A549 (cell line): ENCODE data around the gene TTLL13. TPM values are rescaled to one million over a fixed set of nuclear protein-coding genes. Genes with fewer than 3 reads are reported as not detected.
A peak's percentile ranks its signal among the peaks of the same experiment; 100 is the strongest.
"Not testable (repeated sequence)": the region's sequence is repeated elsewhere in the genome, so short reads cannot be mapped to it uniquely, and the experiment has no call there.

Experiments
- ATAC-seq, 2 experiments: fragments of 200-7000 bp in 1 of 2; fragments of >200 bp in 1 of 2; cut with Nextera tagmentation in 1 of 2; cut with Tn5 transposase in 1 of 2; 3 replicates each; pipeline versions ENCODE4 v1.8.0 to v1.9.1; 2018 to 2020; ENCODE audit warnings: mild to moderate bottlenecking in 1 of 2, moderate library complexity in 1 of 2
- CTCF ChIA-PET: fragments of 300-600 bp; sonication (Branson Sonifier 250); formaldehyde crosslinking; extraction: SDS; loops from one replicate; lab custom pipeline; 2021; ENCODE audit warnings: antibody characterized with exemption, inconsistent platforms; lab: Yijun Ruan, JAX
- POLR2A ChIA-PET: fragments of 350-600 bp; formaldehyde crosslinking; extraction: SDS; loops from one replicate; lab custom pipeline; 2021; ENCODE audit warnings: antibody characterized with exemption, inconsistent platforms; lab: Yijun Ruan, JAX
- DNase-seq, 2 experiments: peaks; one replicate each; pipeline versions ENCODE4 v3.0.0 to v3.0.0-alpha.2; 2011 to 2016; ENCODE audit warnings: low read depth in 1 of 2, low spot score in 1 of 2
- FAIRE-seq: peaks from 2 replicates; lab custom pipeline; 2011; peaks lifted over from hg19 to GRCh38; lab: Jason Lieb, UNC
- H3K27ac ChIP-seq, 2 experiments: fragments of >200 bp; sonication (Bioruptor Twin); formaldehyde crosslinking; 3 replicates each; pipeline ENCODE4 v1.5.1; 2016 to 2017
- H3K4me1 ChIP-seq: fragments of >200 bp; sonication (Bioruptor Twin); formaldehyde crosslinking; 3 replicates; pipeline ENCODE4 v1.6.1; 2016
- H3K4me2 ChIP-seq: fragments of >200 bp; sonication (Bioruptor Twin); formaldehyde crosslinking; 3 replicates; pipeline ENCODE4 v1.6.1; 2016
- H3K4me3 ChIP-seq: fragments of >200 bp; sonication (Bioruptor Twin); formaldehyde crosslinking; 3 replicates; pipeline ENCODE4 v1.5.1; 2016
- H3K9me3 ChIP-seq: fragments of >200 bp; sonication (Bioruptor Twin); formaldehyde crosslinking; 3 replicates; pipeline ENCODE4 v1.6.1; 2016
- CTCF ChIP-seq: fragments of >200 bp; sonication (Bioruptor Twin); formaldehyde crosslinking; IDR thresholded peaks from 3 replicates; pipeline ENCODE4 v1.5.1; 2016
- E2F6 ChIP-seq: IDR thresholded peaks from 2 replicates; pipeline ENCODE4 v1.6.1; 2012; ENCODE audit warnings: low read depth, borderline replicate concordance
- EHF ChIP-seq: fragments of 250-450 bp; sonication (Bioruptor Pico); IDR thresholded peaks from 2 replicates; pipeline ENCODE4 v1.5.0; 2020; ENCODE audit warnings: mild to moderate bottlenecking
- ESRRA ChIP-seq: fragments of 150-350 bp; IDR thresholded peaks from 2 replicates; pipeline ENCODE4 v1.6.1; 2014; ENCODE audit warnings: mild to moderate bottlenecking, low read length, borderline replicate concordance
- HDAC2 ChIP-seq: fragments of 200-600 bp; sonication (generic); IDR thresholded peaks from 2 replicates; pipeline ENCODE4 v1.6.1; 2016
- HES2 ChIP-seq: fragments of >200 bp; sonication (Bioruptor Twin); formaldehyde crosslinking; IDR thresholded peaks from 2 replicates; pipeline ENCODE4 v1.6.1; 2016
- JUN ChIP-seq, 2 experiments: fragments of >200 bp; sonication (Bioruptor Twin); formaldehyde crosslinking; IDR thresholded peaks; 2 replicates in 1 of 2; 3 replicates in 1 of 2; pipeline ENCODE4 v1.6.1; 2016 to 2017
- KDM1A ChIP-seq: fragments of 200-600 bp; sonication (generic); IDR thresholded peaks from 2 replicates; pipeline ENCODE4 v1.6.1; 2016; ENCODE audit warnings: low read depth, mild to moderate bottlenecking
- KDM5A ChIP-seq: fragments of 200-600 bp; sonication (generic); IDR thresholded peaks from 2 replicates; pipeline ENCODE4 v1.6.1; 2016; ENCODE audit warnings: antibody characterized with exemption, mild to moderate bottlenecking
- MYC ChIP-seq: IDR thresholded peaks from 2 replicates; pipeline ENCODE4 v1.6.1; 2012; ENCODE audit warnings: mild to moderate bottlenecking, inconsistent platforms, low read length, improper control_type of control experiment, borderline replicate concordance
- POLR2AphosphoS2 ChIP-seq: conservative IDR thresholded peaks from 2 replicates; pipeline ENCODE4 v1.6.1; 2012; ENCODE audit warnings: low read length, improper control_type of control experiment, inconsistent platforms
- RAD21 ChIP-seq, 2 experiments: fragments of >200 bp in 1 of 2; sonication (Bioruptor Twin) in 1 of 2; formaldehyde crosslinking in 1 of 2; IDR thresholded peaks in 1 of 2; conservative IDR thresholded peaks in 1 of 2; 2 replicates in 1 of 2; 3 replicates in 1 of 2; pipeline ENCODE4 v1.6.1; 2012 to 2018; ENCODE audit warnings: inconsistent platforms in 1 of 2
- RFX5 ChIP-seq: fragments of 450-650 bp; IDR thresholded peaks from 2 replicates; pipeline ENCODE4 v1.7.1; 2014; ENCODE audit warnings: antibody characterized with exemption, mild to moderate bottlenecking, moderate library complexity
- SMC3 ChIP-seq: fragments of >200 bp; sonication (Bioruptor Twin); formaldehyde crosslinking; IDR thresholded peaks from 3 replicates; pipeline ENCODE4 v1.6.1; 2018; ENCODE audit warnings: inconsistent platforms
- SREBF2 ChIP-seq: fragments of 450-650 bp; IDR thresholded peaks from 2 replicates; pipeline ENCODE4 v1.6.1; 2014; ENCODE audit warnings: mild to moderate bottlenecking, moderate library complexity
- TP53 ChIP-seq: fragments of 250-450 bp; sonication (Bioruptor Pico); IDR thresholded peaks from 2 replicates; pipeline ENCODE4 v1.5.0; 2021; ENCODE audit warnings: mild to moderate bottlenecking, moderate library complexity
- ZNF302 ChIP-seq: fragments of 250-450 bp; sonication (Bioruptor Pico); IDR thresholded peaks from 2 replicates; pipeline ENCODE4 v1.9.0; 2021; ENCODE audit warnings: inconsistent platforms, mild to moderate bottlenecking, moderate library complexity
- ZSCAN20 ChIP-seq: fragments of 250-450 bp; sonication (Bioruptor Pico); IDR thresholded peaks from 2 replicates; pipeline ENCODE4 v1.8.0; 2022; ENCODE audit warnings: mild to moderate bottlenecking, moderate library complexity
- WGBS: methylation state at CpG from one replicate; pipeline ENCODE4 v1.1.6; 2017; ENCODE audit errors: missing lambda C conversion rate; 5-methylcytosine and 5-hydroxymethylcytosine counted together
- polyA plus RNA-seq, 4 experiments: library from polyadenylated mRNA; depleted of rRNA in 3 of 4; stranded (reverse); fragments of >200 nt; fragmentation: RNase III in 1 of 4; extraction: RNeasy Plus Mini Kit Qiagen cat#74134 plus additional on column Dnase treatment in 1 of 4; gene quantifications; 2 replicates in 3 of 4; 3 replicates in 1 of 4; pipeline ENCODE4 v1.2.3, GENCODE V29; 2011 to 2017
- TF ChIP-seq, protein P1 (sequence below): fragments of 450-650 bp; IDR thresholded peaks from 2 replicates; pipeline ENCODE4 v1.6.1; 2014; ENCODE audit warnings: antibody characterized with exemption
- TF ChIP-seq, protein P2 (sequence below): IDR thresholded peaks from 2 replicates; pipeline ENCODE4 v1.6.1; 2012
- TF ChIP-seq, protein P3 (sequence below): IDR thresholded peaks from 2 replicates; pipeline ENCODE4 v1.6.1; 2012
- TF ChIP-seq, protein P4 (sequence below): fragments of 150-350 bp; IDR thresholded peaks from 2 replicates; pipeline ENCODE4 v1.6.1; 2014; ENCODE audit warnings: low read depth, mild to moderate bottlenecking, low read length

Gene TTLL13
- polyA plus RNA-seq, 2 of the 4 experiments (the other 2 are of a cell fraction) = 0.17 to 0.61 TPM

DNA sequence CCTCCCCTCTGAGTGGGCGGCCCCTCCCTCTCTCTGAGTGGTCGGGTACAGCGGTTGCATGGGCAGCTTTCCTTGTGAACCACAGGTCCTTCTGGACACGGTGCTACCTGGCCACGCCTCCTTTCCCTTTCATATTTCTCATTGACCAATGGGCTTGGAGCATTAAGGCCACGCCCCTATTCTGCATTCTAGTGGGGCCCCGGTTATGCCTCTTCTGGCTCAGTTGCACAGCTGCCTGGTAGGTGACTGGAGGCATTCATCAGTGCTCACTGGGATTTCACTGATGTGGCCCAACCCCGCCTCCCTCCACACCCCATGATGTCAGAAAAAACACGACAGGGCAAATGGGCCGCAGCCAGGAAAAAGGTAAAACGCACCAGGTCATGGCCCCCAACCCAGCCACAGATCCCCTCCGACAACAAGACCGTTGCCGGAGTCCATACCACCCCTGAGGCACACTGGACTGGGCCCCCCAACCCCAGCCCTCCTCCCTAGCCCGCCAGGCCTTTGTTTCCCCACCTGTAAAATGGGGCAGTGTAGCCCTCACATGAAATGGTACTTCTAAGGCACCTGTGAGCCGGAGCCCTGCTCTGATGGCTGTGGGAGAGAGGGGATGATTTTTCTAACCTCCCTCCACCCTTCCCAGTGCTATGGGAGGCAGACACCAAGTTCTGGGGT is 42.5 kb downstream of the TTLL13 start:
- no peak overlapping the region for H3K27ac ChIP-seq
- H3K4me3 ChIP-seq = no peak overlapping the region
- 50% methylated on average over 16 of the region's 16 CpGs for WGBS
- FAIRE-seq (no peak), ATAC-seq (peak; percentile 32 to 66; a peak in 3 of 6 replicates), DNase-seq (peak; percentile 62 to 71)
- ChIA-PET POLR2A (no interaction called here), CTCF (interaction anchor here (1.0 to 5.7 kb wide), 21 partner anchors 12 to 594 kb away, joined by 3 to 104 read pairs (median 9); no protein-coding TSS in a partner anchor)
- H3K9me3 ChIP-seq = peaks cover 2% of the 10 kb centered on the region; the same call in 1 of the 3 replicates
- TF ChIP-seq, protein P1, sequence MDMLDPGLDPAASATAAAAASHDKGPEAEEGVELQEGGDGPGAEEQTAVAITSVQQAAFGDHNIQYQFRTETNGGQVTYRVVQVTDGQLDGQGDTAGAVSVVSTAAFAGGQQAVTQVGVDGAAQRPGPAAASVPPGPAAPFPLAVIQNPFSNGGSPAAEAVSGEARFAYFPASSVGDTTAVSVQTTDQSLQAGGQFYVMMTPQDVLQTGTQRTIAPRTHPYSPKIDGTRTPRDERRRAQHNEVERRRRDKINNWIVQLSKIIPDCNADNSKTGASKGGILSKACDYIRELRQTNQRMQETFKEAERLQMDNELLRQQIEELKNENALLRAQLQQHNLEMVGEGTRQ = no peak
- TF ChIP-seq KDM5A (no peak), SREBF2 (no peak), POLR2AphosphoS2 (no peak), EHF (no peak), RAD21 (conservative IDR thresholded peaks at IDR 0.05 in 1 of 2, IDR thresholded peaks at IDR 0.05 in 1 of 2) (no peak), ESRRA (no peak)
- no peaks in the 10 kb centered on the region for H3K4me1 ChIP-seq
- 0 out of 3 replicates have a peak overlapping the region, but pooled peaks have one; percentile 14 for H3K4me2 ChIP-seq

DNA sequence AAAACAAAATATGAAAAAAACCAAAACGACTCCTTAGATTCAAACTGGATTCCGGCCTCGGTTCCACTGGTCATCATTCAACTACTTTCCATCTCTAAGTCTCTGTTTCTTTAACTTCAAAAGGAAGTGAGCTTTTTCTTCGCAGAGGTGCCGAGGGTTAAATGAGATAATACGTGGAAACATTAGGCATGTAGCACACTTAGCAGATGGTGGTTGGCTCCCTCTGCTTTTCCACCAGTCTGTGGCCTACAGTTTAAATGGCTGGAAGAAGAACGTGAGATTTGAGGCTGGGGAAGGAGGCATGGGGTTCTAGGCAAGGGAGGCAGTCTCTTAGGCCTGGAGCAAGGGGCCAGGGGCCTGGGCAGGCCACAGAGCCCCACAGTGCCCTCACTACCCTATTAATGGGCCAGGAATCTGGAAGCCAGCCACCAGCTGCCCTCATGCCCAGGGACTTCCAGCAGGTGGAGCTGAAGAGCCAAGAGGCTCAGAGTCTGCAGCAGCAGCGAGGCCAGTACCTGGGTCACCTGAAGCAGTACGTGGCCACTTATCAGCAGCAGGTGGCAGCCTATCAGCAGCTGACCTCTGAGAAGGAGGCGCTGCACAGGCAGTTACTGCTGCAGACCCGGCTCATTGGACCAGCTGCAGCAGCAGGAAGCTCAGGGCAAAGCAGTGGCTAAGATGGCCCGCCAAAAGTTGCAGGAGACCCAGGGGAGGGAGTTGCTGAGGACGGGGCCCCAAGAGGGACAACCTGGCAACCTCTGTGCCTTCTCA is 43.9 kb downstream of the TTLL13 start:
- ATAC-seq (peak; percentile 93 to 96), DNase-seq (peak; percentile 53 to 85)
- Histone ChIP-seq H3K9me3 (peaks cover 14% of the 10 kb centered on the region), H3K4me2 (peak overlapping the region; percentile 49)
- TF ChIP-seq CTCF = peak; percentile 90
- peak; percentile 82 for TF ChIP-seq SMC3
- TF ChIP-seq, protein P2, sequence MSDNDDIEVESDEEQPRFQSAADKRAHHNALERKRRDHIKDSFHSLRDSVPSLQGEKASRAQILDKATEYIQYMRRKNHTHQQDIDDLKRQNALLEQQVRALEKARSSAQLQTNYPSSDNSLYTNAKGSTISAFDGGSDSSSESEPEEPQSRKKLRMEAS = 0 out of 2 replicates have a peak, but pooled peaks have one; percentile 33
- TF ChIP-seq, protein P1 = peak; percentile 23; the same call in 1 of the 2 replicates
- TF ChIP-seq RAD21 (conservative IDR thresholded peaks at IDR 0.05 in 1 of 2, IDR thresholded peaks at IDR 0.05 in 1 of 2) = peak; percentile 78 to 80
- H3K4me3 ChIP-seq, H3K4me1 ChIP-seq, H3K27ac ChIP-seq, FAIRE-seq: not testable (repeated sequence)
- ChIA-PET POLR2A (interaction anchor here (0.6 kb wide), 1 partner anchor 729 kb away, joined by 3 read pairs; no protein-coding TSS in a partner anchor), CTCF (interaction anchor here (0.6 to 5.7 kb wide), 69 partner anchors 8 to 652 kb away, joined by 3 to 104 read pairs (median 4); partner anchors contain the start of genes HDDC3 and TTLL13)
- 60% methylated on average over 8 of the region's 13 CpGs for WGBS

DNA sequence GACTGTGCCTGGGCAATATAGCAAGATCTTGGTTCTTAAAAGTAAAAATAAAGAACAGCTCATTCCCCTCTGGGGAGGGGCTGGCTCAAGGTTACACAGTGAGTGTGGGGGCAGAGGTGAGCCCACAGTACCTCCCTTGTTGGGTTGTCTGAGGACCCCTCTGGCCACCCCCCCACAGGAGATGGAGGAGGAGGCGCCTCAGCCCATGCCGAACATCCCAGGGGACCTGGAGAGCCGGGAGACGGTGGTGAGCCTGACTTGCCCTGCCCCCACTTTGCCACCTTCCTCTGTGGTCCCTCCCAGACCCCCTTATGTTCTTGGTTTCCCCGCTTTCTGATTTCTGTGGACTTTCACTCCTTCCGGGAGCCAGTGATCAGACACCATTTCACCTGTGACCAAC is 44.8 kb downstream of the TTLL13 start:
- peaks cover 14% of the 10 kb centered on the region for H3K9me3 ChIP-seq
- ChIA-PET POLR2A (no interaction called here), CTCF (interaction anchor here (0.8 to 5.7 kb wide), 41 partner anchors 9 to 637 kb away, joined by 3 to 104 read pairs (median 6); partner anchors contain the start of gene TTLL13)
- H3K4me3 ChIP-seq = no peak overlapping the region
- 84% methylated on average over 6 of the region's 6 CpGs for WGBS
- FAIRE-seq (no peak), DNase-seq (no peak), ATAC-seq (no peak)
- H3K27ac ChIP-seq = no peak overlapping the region
- H3K4me1 ChIP-seq = no peaks in the 10 kb centered on the region
- H3K4me2 ChIP-seq = no peak overlapping the region
- TF ChIP-seq HDAC2 (no peak), TP53 (no peak), MYC (no peak), KDM1A (no peak), E2F6 (no peak), ZSCAN20 (CRISPR knock-in tag) (no peak), ZNF302 (CRISPR knock-in tag) (no peak), RFX5 (no peak), HES2 (no peak), JUN (IDR thresholded peaks at IDR 0.05) (no peak)
- TF ChIP-seq, protein P3, sequence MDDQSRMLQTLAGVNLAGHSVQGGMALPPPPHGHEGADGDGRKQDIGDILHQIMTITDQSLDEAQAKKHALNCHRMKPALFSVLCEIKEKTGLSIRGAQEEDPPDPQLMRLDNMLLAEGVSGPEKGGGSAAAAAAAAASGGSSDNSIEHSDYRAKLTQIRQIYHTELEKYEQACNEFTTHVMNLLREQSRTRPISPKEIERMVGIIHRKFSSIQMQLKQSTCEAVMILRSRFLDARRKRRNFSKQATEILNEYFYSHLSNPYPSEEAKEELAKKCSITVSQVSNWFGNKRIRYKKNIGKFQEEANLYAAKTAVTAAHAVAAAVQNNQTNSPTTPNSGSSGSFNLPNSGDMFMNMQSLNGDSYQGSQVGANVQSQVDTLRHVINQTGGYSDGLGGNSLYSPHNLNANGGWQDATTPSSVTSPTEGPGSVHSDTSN = no peak
- TF ChIP-seq, protein P4, sequence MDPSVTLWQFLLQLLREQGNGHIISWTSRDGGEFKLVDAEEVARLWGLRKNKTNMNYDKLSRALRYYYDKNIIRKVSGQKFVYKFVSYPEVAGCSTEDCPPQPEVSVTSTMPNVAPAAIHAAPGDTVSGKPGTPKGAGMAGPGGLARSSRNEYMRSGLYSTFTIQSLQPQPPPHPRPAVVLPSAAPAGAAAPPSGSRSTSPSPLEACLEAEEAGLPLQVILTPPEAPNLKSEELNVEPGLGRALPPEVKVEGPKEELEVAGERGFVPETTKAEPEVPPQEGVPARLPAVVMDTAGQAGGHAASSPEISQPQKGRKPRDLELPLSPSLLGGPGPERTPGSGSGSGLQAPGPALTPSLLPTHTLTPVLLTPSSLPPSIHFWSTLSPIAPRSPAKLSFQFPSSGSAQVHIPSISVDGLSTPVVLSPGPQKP = no peak
- TF ChIP-seq, protein P1 = no peak
